ENCODE measurements around the gene CDX2. TPM values are rescaled to one million over a fixed set of nuclear protein-coding genes. Genes with fewer than 3 reads are reported as not detected.

CDX2 gene
- total and polyA plus RNA-seq, 10 of the 15 experiments (the other 5 are each of a cell fraction or from before 2014, with no cell fraction given), result 0.15 TPM; not detected in 9

DNA sequence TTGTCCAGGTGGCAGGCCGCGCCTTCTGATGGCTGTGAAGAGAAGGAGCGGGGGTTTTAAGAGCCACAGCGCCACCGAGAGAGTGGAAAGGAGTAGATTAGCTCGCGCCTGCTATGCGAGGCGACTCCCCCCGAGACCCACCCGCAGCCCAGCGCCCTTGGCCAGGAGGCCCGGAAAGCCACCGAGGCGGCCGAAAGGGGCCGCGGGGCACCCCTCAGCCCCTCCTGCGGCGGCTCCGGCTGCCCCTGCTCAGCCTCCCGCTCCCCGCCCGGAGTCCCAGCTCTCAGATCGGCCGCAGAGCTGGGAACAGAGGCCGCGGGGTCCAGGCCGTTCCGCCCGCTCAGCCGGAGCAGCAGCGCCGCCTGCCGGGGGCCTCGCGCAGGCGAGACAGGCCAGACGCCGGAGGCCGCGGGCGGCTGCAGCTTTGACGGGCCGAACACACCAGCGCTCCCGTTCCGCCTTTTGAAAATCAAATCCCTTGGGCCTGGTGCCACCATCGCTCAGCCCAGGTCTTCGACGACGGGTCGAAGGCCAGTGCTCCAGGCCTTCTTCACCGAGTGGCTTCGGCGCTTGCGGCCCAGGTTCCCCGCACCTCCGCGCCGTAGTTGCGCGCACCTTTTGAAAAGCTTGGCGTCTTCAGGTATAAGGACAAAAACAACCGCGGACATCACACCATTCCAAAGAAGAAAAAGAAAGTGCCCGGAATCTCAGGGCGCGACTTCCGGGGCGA is 15.3 kb downstream of the CDX2 start (continued):
- TF ChIP-seq ZBTB33 (IDR thresholded peaks at IDR 0.05) (no peak), TBL1XR1 (IDR thresholded peaks at IDR 0.05; ENCODE audit: low read depth, low read length) (no peak), GABPA (IDR thresholded peaks at IDR 0.05; ENCODE audit: low read depth) (no peak), SMC3 (IDR thresholded peaks at IDR 0.05; ENCODE audit: borderline replicate concordance, low read length) (peak; percentile 58), NFIC (IDR thresholded peaks at IDR 0.05; ENCODE audit: low read depth, low read length) (no peak), SUPT20H (IDR thresholded peaks at IDR 0.05; ENCODE audit: borderline replicate concordance, control insufficient read depth, low read depth, low read length) (no peak), RB1 (IDR thresholded peaks at IDR 0.05; ENCODE audit: borderline replicate concordance) (peak; percentile 34; the same call in 1 of the 2 replicates), STAT1 (conservative IDR thresholded peaks at IDR 0.05) (no peak), LARP7 (IDR thresholded peaks at IDR 0.05) (peak; percentile 66; the same call in 1 of the 2 replicates), CHD2 (IDR thresholded peaks at IDR 0.05; ENCODE audit: borderline replicate concordance, low read depth, low read length) (no peak), RAD21 (IDR thresholded peaks at IDR 0.05; ENCODE audit: insufficient read depth, low read depth, low read length) (peak; percentile 82), MYC (IDR thresholded peaks at IDR 0.05; ENCODE audit: insufficient read depth, insufficient read length, insufficient replicate concordance, low read length, severe bottlenecking) (no peak), IKZF2 (IDR thresholded peaks at IDR 0.05) (0 out of 4 replicates have a peak, but pooled peaks of 1 of the 2 experiments have one; percentile 4), EGR1 (IDR thresholded peaks at IDR 0.05; ENCODE audit: borderline replicate concordance in 1 of 2, low read depth in 2 of 2, low read length in 2 of 2) (0 out of 3 replicates have a peak, but pooled peaks of 1 of the 2 experiments have one; percentile 10), IRF3 (IDR thresholded peaks at IDR 0.05) (no peak), NR2F1 (conservative IDR thresholded peaks at IDR 0.05) (peak; percentile 33; the same call in 1 of the 2 replicates)
- TF ChIP-seq, protein P1, sequence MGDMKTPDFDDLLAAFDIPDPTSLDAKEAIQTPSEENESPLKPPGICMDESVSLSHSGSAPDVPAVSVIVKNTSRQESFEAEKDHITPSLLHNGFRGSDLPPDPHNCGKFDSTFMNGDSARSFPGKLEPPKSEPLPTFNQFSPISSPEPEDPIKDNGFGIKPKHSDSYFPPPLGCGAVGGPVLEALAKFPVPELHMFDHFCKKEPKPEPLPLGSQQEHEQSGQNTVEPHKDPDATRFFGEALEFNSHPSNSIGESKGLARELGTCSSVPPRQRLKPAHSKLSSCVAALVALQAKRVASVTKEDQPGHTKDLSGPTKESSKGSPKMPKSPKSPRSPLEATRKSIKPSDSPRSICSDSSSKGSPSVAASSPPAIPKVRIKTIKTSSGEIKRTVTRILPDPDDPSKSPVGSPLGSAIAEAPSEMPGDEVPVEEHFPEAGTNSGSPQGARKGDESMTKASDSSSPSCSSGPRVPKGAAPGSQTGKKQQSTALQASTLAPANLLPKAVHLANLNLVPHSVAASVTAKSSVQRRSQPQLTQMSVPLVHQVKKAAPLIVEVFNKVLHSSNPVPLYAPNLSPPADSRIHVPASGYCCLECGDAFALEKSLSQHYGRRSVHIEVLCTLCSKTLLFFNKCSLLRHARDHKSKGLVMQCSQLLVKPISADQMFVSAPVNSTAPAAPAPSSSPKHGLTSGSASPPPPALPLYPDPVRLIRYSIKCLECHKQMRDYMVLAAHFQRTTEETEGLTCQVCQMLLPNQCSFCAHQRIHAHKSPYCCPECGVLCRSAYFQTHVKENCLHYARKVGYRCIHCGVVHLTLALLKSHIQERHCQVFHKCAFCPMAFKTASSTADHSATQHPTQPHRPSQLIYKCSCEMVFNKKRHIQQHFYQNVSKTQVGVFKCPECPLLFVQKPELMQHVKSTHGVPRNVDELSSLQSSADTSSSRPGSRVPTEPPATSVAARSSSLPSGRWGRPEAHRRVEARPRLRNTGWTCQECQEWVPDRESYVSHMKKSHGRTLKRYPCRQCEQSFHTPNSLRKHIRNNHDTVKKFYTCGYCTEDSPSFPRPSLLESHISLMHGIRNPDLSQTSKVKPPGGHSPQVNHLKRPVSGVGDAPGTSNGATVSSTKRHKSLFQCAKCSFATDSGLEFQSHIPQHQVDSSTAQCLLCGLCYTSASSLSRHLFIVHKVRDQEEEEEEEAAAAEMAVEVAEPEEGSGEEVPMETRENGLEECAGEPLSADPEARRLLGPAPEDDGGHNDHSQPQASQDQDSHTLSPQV (IDR thresholded peaks at IDR 0.05), result peak; percentile 32; the same call in 1 of the 2 replicates
- TF ChIP-seq, protein P2, sequence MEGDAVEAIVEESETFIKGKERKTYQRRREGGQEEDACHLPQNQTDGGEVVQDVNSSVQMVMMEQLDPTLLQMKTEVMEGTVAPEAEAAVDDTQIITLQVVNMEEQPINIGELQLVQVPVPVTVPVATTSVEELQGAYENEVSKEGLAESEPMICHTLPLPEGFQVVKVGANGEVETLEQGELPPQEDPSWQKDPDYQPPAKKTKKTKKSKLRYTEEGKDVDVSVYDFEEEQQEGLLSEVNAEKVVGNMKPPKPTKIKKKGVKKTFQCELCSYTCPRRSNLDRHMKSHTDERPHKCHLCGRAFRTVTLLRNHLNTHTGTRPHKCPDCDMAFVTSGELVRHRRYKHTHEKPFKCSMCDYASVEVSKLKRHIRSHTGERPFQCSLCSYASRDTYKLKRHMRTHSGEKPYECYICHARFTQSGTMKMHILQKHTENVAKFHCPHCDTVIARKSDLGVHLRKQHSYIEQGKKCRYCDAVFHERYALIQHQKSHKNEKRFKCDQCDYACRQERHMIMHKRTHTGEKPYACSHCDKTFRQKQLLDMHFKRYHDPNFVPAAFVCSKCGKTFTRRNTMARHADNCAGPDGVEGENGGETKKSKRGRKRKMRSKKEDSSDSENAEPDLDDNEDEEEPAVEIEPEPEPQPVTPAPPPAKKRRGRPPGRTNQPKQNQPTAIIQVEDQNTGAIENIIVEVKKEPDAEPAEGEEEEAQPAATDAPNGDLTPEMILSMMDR (IDR thresholded peaks at IDR 0.05 in 2 of 3, conservative IDR thresholded peaks at IDR 0.05 in 1 of 3; ENCODE audit: control insufficient read depth in 2 of 3, extremely low read depth in 1 of 3, insufficient read depth in 1 of 3, low read depth in 3 of 3, low read length in 3 of 3), result peak; percentile 81 to 88 (median 85)

Measured in GM12878 (cell line).